ENCODE data around the gene NTPCR.

- TF ChIP-seq CTCF (IDR thresholded peaks at IDR 0.05) (no peak), POLR2A (IDR thresholded peaks at IDR 0.05) (no peak), EP300 (IDR thresholded peaks at IDR 0.05) (no peak)
Measured at GRCh38 chr1:232982238-232982944, 32.0 kb downstream of the NTPCR start.

Measured in gastroesophageal sphincter (tissue), 3 donors.